ENCODE measurements around the gene LRRC4C.
"Not testable (repeated sequence)": the region's sequence is repeated elsewhere in the genome, so short reads cannot be mapped to it uniquely, and the experiment has no call there.

The LRRC4C gene

GRCh38 chr11:41102471-41102870 is 357.0 kb downstream of the LRRC4C start:
- no peak for DNase-seq

GRCh38 chr11:41099654-41100053 is 359.8 kb downstream of the LRRC4C start:
- no peak for DNase-seq

GRCh38 chr11:41085123-41085522 is 374.3 kb downstream of the LRRC4C start:
- no peak for DNase-seq

- no peak for DNase-seq
These were observed 377.6 kb downstream of the LRRC4C start for GRCh38 chr11:41081756-41082285.

GRCh38 chr11:41074318-41074717 is 385.1 kb downstream of the LRRC4C start:
- no peak for DNase-seq

GRCh38 chr11:41065432-41065831 is 394.0 kb downstream of the LRRC4C start:
- no peak for DNase-seq

- no peak for DNase-seq
These were observed 401.3 kb downstream of the LRRC4C start for GRCh38 chr11:41058138-41058537.

GRCh38 chr11:41056892-41057569 is 402.4 kb downstream of the LRRC4C start:
- no peak for DNase-seq

GRCh38 chr11:41053894-41054293 is 405.6 kb downstream of the LRRC4C start:
- no peak for DNase-seq

GRCh38 chr11:41051919-41052635 is 407.4 kb downstream of the LRRC4C start:
- no peak for DNase-seq

- DNase-seq, result no peak
These were observed 408.7 kb downstream of the LRRC4C start for GRCh38 chr11:41050791-41051190.

- no peak for DNase-seq
These were observed 412.2 kb downstream of the LRRC4C start for GRCh38 chr11:41047229-41047628.

- DNase-seq, result no peak
These were observed 414.2 kb downstream of the LRRC4C start for GRCh38 chr11:41045266-41045665.

- DNase-seq, result no peak
These were observed 414.7 kb downstream of the LRRC4C start for GRCh38 chr11:41044747-41045146.

- DNase-seq, result no peak
These were observed 416.8 kb downstream of the LRRC4C start for GRCh38 chr11:41042688-41043087.

GRCh38 chr11:41040474-41040873 is 419.0 kb downstream of the LRRC4C start:
- DNase-seq, result no peak

- no peak for DNase-seq
These were observed 419.9 kb downstream of the LRRC4C start for GRCh38 chr11:41039592-41039991.

GRCh38 chr11:41031551-41032060 is 427.8 kb downstream of the LRRC4C start:
- no peak for DNase-seq

- no peak for DNase-seq
These were observed 439.2 kb downstream of the LRRC4C start for GRCh38 chr11:41020259-41020658.

GRCh38 chr11:41019666-41020065 is 439.8 kb downstream of the LRRC4C start:
- not testable (repeated sequence) for DNase-seq

- DNase-seq, result no peak
These were observed 441.2 kb downstream of the LRRC4C start for GRCh38 chr11:41018224-41018623.

- DNase-seq, result no peak
These were observed 448.9 kb downstream of the LRRC4C start for GRCh38 chr11:41010361-41011050.

- DNase-seq, result no peak
These were observed 453.5 kb downstream of the LRRC4C start for GRCh38 chr11:41005986-41006385.
